Activated B cell treated with CpG ODN at 0.5 μM for 24 hours (primary cell): Measurements from ENCODE around the gene SDC1. TPM values are rescaled to one million over a fixed set of nuclear protein-coding genes. Genes with fewer than 3 reads are reported as not detected.

ENCODE experiments used
- ATAC-seq: fragments of 200-7000 bp; cut with Tn5 transposase; one replicate; pipeline ENCODE4 v1.10.0; 2021; ENCODE audit warnings: low read depth, mild to moderate bottlenecking, moderate library complexity
- CTCF ChIA-PET: fragments of 350-600 bp; sonication (Branson Sonifier 250); formaldehyde crosslinking; loops from one replicate; lab custom pipeline; 2021; ENCODE audit warnings: antibody characterized with exemption; lab: Charles Lee
- POLR2A ChIA-PET: fragments of 350-600 bp; sonication (Branson Sonifier 250); formaldehyde crosslinking; loops from one replicate; lab custom pipeline; 2021; ENCODE audit warnings: antibody characterized with exemption; lab: Charles Lee
- DNase-seq: peaks from one replicate; pipeline ENCODE4 v3.0.0; 2022
- H3K27ac Mint-ChIP-seq: one replicate; pipeline ENCODE4 v1.8.0; 2020; ENCODE audit warnings: mixed read lengths
- H3K27me3 Mint-ChIP-seq: one replicate; pipeline ENCODE4 v1.8.0; 2021; ENCODE audit warnings: mixed read lengths
- H3K36me3 Mint-ChIP-seq: one replicate; pipeline ENCODE4 v1.8.0; 2021; ENCODE audit warnings: low read depth, mixed read lengths
- H3K4me1 Mint-ChIP-seq: one replicate; pipeline ENCODE4 v1.8.0; 2021; ENCODE audit warnings: mixed read lengths
- H3K4me3 Mint-ChIP-seq: one replicate; pipeline ENCODE4 v1.8.0; 2020; ENCODE audit warnings: mild to moderate bottlenecking, mixed read lengths
- H3K9me3 Mint-ChIP-seq: one replicate; pipeline ENCODE4 v1.8.0; 2020; ENCODE audit warnings: mixed read lengths
- intact Hi-C: fragments of 100-400 bp; cut with micrococcal nuclease; formaldehyde crosslinking; loops from one replicate; pipeline ENCODE4 v1.15.1; 2024
- total RNA-seq: library from RNA; stranded (reverse); gene quantifications from 2 replicates; pipeline ENCODE4 v1.2.3, GENCODE V29; 2022
- TF ChIP-seq, protein P1 (sequence below): fragments of 200-600 bp; IDR thresholded peaks from one replicate; pipeline ENCODE4 v1.8.0; 2022; ENCODE audit warnings: antibody characterized with exemption, mild to moderate bottlenecking

The SDC1 gene
- total RNA-seq, 1 donor from 2014 or later = not detected

DNA sequence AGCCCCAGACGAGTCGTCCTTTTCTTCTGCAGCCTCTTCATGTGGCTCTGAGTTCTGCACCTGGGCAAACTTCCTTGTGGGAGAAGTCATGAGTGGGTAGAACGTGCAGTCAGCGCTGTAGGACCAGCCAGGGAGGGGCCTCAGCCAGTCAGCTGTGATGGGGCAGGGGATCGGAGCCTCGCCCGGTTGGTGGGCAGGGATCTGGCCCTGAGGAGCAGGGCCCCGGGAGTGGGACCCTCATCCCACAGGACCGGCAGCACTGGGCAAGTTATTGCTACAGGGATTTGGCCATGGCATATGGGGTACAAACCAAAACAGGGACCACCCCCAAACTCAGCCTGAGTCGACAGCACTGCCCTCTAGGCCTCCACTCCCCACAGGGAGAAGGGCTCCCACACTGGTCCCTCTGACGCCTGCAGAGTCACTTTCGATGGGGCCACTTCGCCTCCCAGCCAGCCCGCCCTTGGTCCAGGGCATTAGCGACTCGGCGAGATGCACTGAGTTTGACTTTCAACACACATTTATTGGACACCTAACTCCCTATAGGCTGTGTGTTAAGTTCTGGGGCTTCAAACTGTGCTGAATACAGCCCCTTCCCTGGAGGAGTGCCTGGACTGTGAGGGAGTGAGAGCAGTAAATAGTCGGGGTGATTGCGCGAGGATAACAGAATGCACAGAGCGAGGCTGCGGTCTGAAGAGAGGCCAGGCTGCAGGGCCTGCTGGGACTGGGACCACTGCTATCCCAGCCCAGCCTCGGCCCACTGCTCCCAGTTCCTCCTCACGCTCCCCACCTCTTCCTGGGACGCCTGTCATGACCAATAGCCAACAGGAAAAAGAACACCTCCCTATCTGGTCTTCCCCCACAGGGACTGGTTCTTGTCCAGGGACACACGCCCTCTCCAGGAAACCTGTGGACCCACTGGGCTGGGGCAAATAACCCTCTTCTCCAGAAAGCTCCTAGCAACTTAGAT lies 55.9 kb downstream of the SDC1 start:
- Mint-ChIP-seq H3K36me3 (no peaks in the 10 kb centered on the region), H3K4me1 (no peaks in the 10 kb centered on the region), H3K27me3 (peaks cover 3% of the 10 kb centered on the region), H3K4me3 (no peak overlapping the region), H3K27ac (no peak overlapping the region), H3K9me3 (no peaks in the 10 kb centered on the region)
- POLR2A ChIA-PET = no interaction called here
- intact Hi-C loops = no loop called here
- DNase-seq = no peak
- TF ChIP-seq, protein P1, sequence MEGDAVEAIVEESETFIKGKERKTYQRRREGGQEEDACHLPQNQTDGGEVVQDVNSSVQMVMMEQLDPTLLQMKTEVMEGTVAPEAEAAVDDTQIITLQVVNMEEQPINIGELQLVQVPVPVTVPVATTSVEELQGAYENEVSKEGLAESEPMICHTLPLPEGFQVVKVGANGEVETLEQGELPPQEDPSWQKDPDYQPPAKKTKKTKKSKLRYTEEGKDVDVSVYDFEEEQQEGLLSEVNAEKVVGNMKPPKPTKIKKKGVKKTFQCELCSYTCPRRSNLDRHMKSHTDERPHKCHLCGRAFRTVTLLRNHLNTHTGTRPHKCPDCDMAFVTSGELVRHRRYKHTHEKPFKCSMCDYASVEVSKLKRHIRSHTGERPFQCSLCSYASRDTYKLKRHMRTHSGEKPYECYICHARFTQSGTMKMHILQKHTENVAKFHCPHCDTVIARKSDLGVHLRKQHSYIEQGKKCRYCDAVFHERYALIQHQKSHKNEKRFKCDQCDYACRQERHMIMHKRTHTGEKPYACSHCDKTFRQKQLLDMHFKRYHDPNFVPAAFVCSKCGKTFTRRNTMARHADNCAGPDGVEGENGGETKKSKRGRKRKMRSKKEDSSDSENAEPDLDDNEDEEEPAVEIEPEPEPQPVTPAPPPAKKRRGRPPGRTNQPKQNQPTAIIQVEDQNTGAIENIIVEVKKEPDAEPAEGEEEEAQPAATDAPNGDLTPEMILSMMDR = no peak
- ATAC-seq = no peak
- CTCF ChIA-PET = no interaction called here

DNA sequence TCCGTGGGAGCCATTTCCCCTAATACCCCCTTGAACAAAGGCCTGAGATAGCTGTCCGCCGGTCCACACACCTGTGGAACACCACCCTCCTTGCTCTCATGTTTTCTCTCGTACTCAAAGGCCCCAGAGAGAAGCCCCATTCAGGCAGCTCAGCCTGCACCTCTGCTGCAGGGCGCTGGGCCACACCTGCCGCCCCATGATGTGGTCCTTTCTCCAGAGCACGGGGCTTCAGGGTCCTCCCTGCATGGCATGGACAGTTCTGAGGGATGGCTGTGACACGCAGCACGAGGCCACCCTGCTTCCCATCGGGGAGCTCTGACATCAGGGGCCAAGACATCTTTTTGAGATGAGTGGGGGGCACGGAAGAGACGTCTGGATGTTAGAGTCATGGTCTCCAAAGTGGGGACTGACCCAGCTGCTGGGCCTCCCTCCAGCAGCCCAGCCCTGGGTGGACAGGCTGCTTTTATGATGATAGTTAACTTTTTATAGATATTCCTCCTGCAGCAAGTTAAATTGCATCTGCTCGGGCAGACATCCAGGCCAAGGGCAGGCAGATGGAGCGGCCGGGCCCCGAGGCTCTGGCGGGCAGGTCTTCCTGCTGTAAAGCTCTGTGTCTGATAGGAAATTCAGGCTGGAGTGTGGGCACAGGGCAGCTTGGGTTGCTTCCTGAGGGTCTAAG lies 56.7 kb downstream of the SDC1 start:
- H3K36me3 Mint-ChIP-seq = no peaks in the 10 kb centered on the region
- TF ChIP-seq, protein P1 = no peak
- intact Hi-C loops = no loop called here
- POLR2A ChIA-PET = no interaction called here
- DNase-seq = no peak
- ATAC-seq = no peak
- no peak overlapping the region for H3K4me3 Mint-ChIP-seq
- H3K27me3 Mint-ChIP-seq = peaks cover 3% of the 10 kb centered on the region
- CTCF ChIA-PET = no interaction called here
- no peak overlapping the region for H3K27ac Mint-ChIP-seq
- no peaks in the 10 kb centered on the region for H3K9me3 Mint-ChIP-seq
- no peaks in the 10 kb centered on the region for H3K4me1 Mint-ChIP-seq

DNA sequence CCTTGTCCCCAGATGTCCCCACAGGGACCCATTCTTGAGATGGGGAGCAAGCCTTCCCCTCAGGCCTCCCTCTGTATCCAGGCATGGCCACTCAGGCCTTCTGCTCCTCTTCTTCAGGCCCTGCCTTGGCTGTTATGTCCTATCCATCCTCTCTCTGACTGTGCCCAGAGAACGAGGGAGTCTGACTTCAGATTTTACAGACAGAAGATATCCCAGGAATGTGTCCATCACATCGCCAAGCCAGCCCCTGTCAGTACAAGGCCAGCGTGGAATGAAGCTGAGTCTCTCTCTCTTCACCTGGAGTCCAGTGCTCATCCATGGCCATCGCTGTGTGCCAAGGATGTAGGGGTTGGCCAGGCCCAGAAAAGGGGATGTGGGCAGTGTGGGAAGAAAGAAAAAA lies 57.6 kb downstream of the SDC1 start:
- no peaks in the 10 kb centered on the region for H3K36me3 Mint-ChIP-seq
- TF ChIP-seq, protein P1 = no peak
- H3K27ac Mint-ChIP-seq = no peak overlapping the region
- DNase-seq = no peak
- H3K4me1 Mint-ChIP-seq = no peaks in the 10 kb centered on the region
- H3K4me3 Mint-ChIP-seq = no peak overlapping the region
- no peak for ATAC-seq
- ChIA-PET POLR2A (no interaction called here), CTCF (no interaction called here)
- H3K27me3 Mint-ChIP-seq = peaks cover 3% of the 10 kb centered on the region
- H3K9me3 Mint-ChIP-seq = no peaks in the 10 kb centered on the region
- intact Hi-C loops = no loop called here

DNA sequence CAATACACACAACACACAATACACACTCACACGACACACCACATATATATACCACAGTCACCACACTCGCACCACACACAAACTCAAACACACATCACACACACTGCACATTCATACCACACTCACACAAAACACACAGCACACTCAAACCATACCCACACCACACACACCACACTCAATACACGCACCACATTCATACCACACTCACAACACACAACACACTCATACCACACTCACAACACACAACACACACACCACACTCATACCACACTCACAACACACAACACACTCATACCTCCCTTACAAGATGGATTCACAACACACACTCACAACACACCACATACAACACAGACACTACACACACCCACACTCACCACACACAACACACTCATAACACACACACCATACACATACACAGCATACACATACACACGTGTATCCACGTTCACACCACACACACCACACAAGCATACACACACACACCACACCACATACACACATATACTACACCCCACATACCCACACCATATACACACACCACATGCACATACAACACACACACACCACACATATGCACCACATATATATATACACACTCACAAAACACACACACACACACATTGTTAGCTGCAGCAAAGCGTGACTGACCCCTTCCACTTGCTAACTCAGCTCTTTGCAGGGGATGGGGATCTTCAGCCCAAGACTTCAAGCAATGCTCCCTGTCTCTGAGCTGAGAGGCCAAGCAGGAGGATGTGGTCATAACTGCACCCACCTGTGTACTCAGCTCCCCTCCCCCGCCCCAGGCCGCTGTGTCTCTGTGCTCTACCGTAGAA lies 59.0 kb downstream of the SDC1 start:
- H3K36me3 Mint-ChIP-seq = no peaks in the 10 kb centered on the region
- H3K27ac Mint-ChIP-seq = no peak overlapping the region
- POLR2A ChIA-PET = no interaction called here
- TF ChIP-seq, protein P1 = no peak
- ATAC-seq = no peak
- intact Hi-C loops = no loop called here
- H3K4me3 Mint-ChIP-seq = no peak overlapping the region
- H3K27me3 Mint-ChIP-seq = peaks cover 3% of the 10 kb centered on the region
- DNase-seq = no peak
- CTCF ChIA-PET = no interaction called here
- no peaks in the 10 kb centered on the region for H3K4me1 Mint-ChIP-seq
- H3K9me3 Mint-ChIP-seq = no peaks in the 10 kb centered on the region
